Stimulated activated CD4-positive, alpha-beta T cell treated with anti-CD3 and anti-CD28 coated beads, Interleukin-12 subunit alpha, Interleukin-12 subunit beta, amount 100 ng/mL, for 24 hours (primary cell): ENCODE measurements around the gene MOCOS.

Experiments used
- DNase-seq, 2 experiments: peaks; one replicate each; pipeline ENCODE4 v3.0.0-alpha.2; 2020; ENCODE audit warnings: low read depth in 2 of 2

MOCOS gene

GRCh38 chr18:36303211-36303844 is 116.0 kb downstream of the MOCOS start:
- DNase-seq, result no peak

GRCh38 chr18:36304723-36305122 is 117.4 kb downstream of the MOCOS start:
- no peak for DNase-seq

- DNase-seq, result no peak
These were observed 118.1 kb downstream of the MOCOS start for GRCh38 chr18:36305375-36305774.

- no peak for DNase-seq
These were observed 120.2 kb downstream of the MOCOS start for GRCh38 chr18:36307513-36307912.

GRCh38 chr18:36308711-36309435 is 121.6 kb downstream of the MOCOS start:
- DNase-seq, result no peak

- no peak for DNase-seq
These were observed 122.4 kb downstream of the MOCOS start for GRCh38 chr18:36309436-36310391.

- DNase-seq, result no peak
These were observed 123.8 kb downstream of the MOCOS start for GRCh38 chr18:36311026-36311570.

- no peak for DNase-seq
These were observed 125.6 kb downstream of the MOCOS start for GRCh38 chr18:36312806-36313395.

GRCh38 chr18:36314098-36314497 is 126.8 kb downstream of the MOCOS start:
- no peak for DNase-seq

GRCh38 chr18:36314754-36315153 is 127.5 kb downstream of the MOCOS start:
- no peak for DNase-seq

- no peak for DNase-seq
These were observed 128.4 kb downstream of the MOCOS start for GRCh38 chr18:36315736-36316135.

GRCh38 chr18:36316246-36316645 is 128.9 kb downstream of the MOCOS start:
- DNase-seq, result no peak
